Kidney (tissue), 22 donors: ENCODE measurements around the gene TPK1. TPM values are rescaled to one million over a fixed set of nuclear protein-coding genes. Genes with fewer than 3 reads are reported as not detected.

Experiments used
- DNase-seq, 5 donors: peaks; one replicate each; pipeline ENCODE4 v3.0.0-alpha.2; 2013 to 2020
- FAIRE-seq: peaks from 2 replicates; lab custom pipeline; 2012; peaks lifted over from hg19 to GRCh38; lab: Jason Lieb, UNC
- H3K27ac ChIP-seq, 2 donors: one replicate each; pipeline ENCODE4 v1.7.0; 2013; ENCODE audit warnings: low read depth in 2 of 2, low read length in 2 of 2, inconsistent platforms in 1 of 2
- H3K27me3 ChIP-seq: one replicate; pipeline ENCODE4 v1.7.1; 2013; ENCODE audit warnings: low read length, inconsistent platforms; ENCODE audit not compliant: control insufficient read depth, insufficient read depth
- H3K36me3 ChIP-seq, 3 donors: one replicate each; pipeline versions ENCODE4 v1.7.0 to v1.7.1; 2013; ENCODE audit warnings: low read length in 3 of 3, control low read depth in 1 of 3, inconsistent platforms in 1 of 3; ENCODE audit not compliant: insufficient read depth in 3 of 3, control insufficient read depth in 2 of 3
- H3K4me1 ChIP-seq, 3 donors: one replicate each; pipeline versions ENCODE4 v1.7.0 to v1.7.1; 2013; ENCODE audit warnings: low read length in 3 of 3, inconsistent platforms in 1 of 3, low read depth in 1 of 3; ENCODE audit not compliant: control insufficient read depth in 2 of 3, insufficient read depth in 2 of 3
- H3K4me3 ChIP-seq, 3 donors: one replicate each; pipeline versions ENCODE4 v1.7.0 to v1.8.1; 2013; ENCODE audit warnings: low read length in 3 of 3, control low read depth in 1 of 3, inconsistent platforms in 1 of 3
- H3K9ac ChIP-seq, 3 donors: one replicate each; pipeline versions ENCODE4 v1.7.0 to v1.7.1; 2013; ENCODE audit warnings: low read length in 3 of 3, control low read depth in 1 of 3, inconsistent platforms in 1 of 3
- H3K9me3 ChIP-seq, 3 donors: one replicate each; pipeline versions ENCODE4 v1.7.0 to v1.7.1; 2013; ENCODE audit warnings: low read length in 3 of 3, control low read depth in 1 of 3, inconsistent platforms in 1 of 3; ENCODE audit not compliant: control insufficient read depth in 2 of 3, insufficient read depth in 1 of 3
- CTCF ChIP-seq: IDR thresholded peaks from 3 replicates; pipeline ENCODE4 v1.5.1; 2012; ENCODE audit warnings: mild to moderate bottlenecking, moderate library complexity, borderline replicate concordance; ENCODE audit not compliant: insufficient read depth; ENCODE audit errors: extremely low read depth
- intact Hi-C: fragments of 100-400 bp; cut with DNase I; formaldehyde crosslinking; loops from one replicate; pipeline ENCODE4 v1.11.1; 2022
- long read RNA-seq, 10 donors: library from polyadenylated mRNA in 1 of 10; unstranded in 1 of 10; transcript quantifications; one replicate each; pipeline ENCODE4 v2.0.0 and lab custom pipeline, GENCODE V29; 2021 to 2026
- polyA plus RNA-seq: library from polyadenylated mRNA; stranded (reverse); fragments of 350-450 nt; fragmentation: Illumina TruSeq; extraction: RNeasy Lipid Tissue Mini Kit (QIAGEN cat#74804); gene quantifications from one replicate; pipeline ENCODE4 v1.2.3, GENCODE V29; 2014; ENCODE audit warnings: low read depth, low replicate concordance; ENCODE audit not compliant: insufficient read depth
- total RNA-seq: library from RNA; stranded (reverse); fragmentation: NEBNext Ultra II Directional; extraction: Animal tissue kit (Norgen Biotek cat#: 25700); gene quantifications from one replicate; pipeline ENCODE4 v1.2.1, GENCODE V29; 2021
- donor health status: control.
- donor health status: control.
- donor health status: control.
- donor health status: control.
- donor health status: control.
- donor health status: DM: yes; HTN: yes; CAD: no.
- donor health status: Normal renal cell carcinoma (clear cell type).

TPK1 gene
- total RNA-seq (15.5 TPM), polyA plus RNA-seq (5.3 TPM)
- long read RNA-seq, donor 1, partial matches to known transcripts, result 0 of 1 reads
- long read RNA-seq, donor 1, other reads (novel, unspliced or antisense), result 0 of 1 reads
- long read RNA-seq, donor 2, result 0 reads
- long read RNA-seq, donor 3, result 0 reads
- long read RNA-seq, donor 4, result 0 reads
- long read RNA-seq, donor 5, result 0 reads
- long read RNA-seq, donor 6, result 0 reads
- long read RNA-seq, donor 7, partial matches to known transcripts, result 0 of 13 reads
- long read RNA-seq, donor 7, other reads (novel, unspliced or antisense), result 8 of 13 reads
- long read RNA-seq, donor 8, partial matches to known transcripts, result 0 of 1 reads
- long read RNA-seq, donor 8, other reads (novel, unspliced or antisense), result 0 of 1 reads
- long read RNA-seq, donor 9, partial matches to known transcripts, result 0 of 1 reads
- long read RNA-seq, donor 9, other reads (novel, unspliced or antisense), result 0 of 1 reads
- long read RNA-seq, donor 10, partial matches to known transcripts, result 0 of 1 reads
- long read RNA-seq, donor 10, other reads (novel, unspliced or antisense), result 0 of 1 reads

GRCh38 chr7:144835652-144836544, at the start of gene TPK1:
Gene TPK1, minus strand, starts transcription at chr7:144836053. Its CDS starts 451 bp downstream, at chr7:144835602.
- TF ChIP-seq CTCF, result no peak
- no peaks in the 10 kb centered on the region for H3K27me3 ChIP-seq
- H3K4me1 ChIP-seq, result peaks cover 0 to 6% (median 0%) of the 10 kb centered on the region in 3 donors
- H3K36me3 ChIP-seq, result no peaks in the 10 kb centered on the region
- peaks cover 0 to 5% (median 0%) of the 10 kb centered on the region in 3 donors for H3K9me3 ChIP-seq
- intact Hi-C loops, result no loop called here
- peak within 1 kb of the TSS; percentile 90 to 96 for H3K27ac ChIP-seq
- DNase-seq (peak; percentile 93 to 97 (median 96)), FAIRE-seq (no peak)
- peak within 1 kb of the TSS; percentile 91 to 96 (median 93) for H3K9ac ChIP-seq
- H3K4me3 ChIP-seq, result peak within 1 kb of the TSS; percentile 85 to 97 (median 95)

GRCh38 chr7:144885478-144885877, 49.6 kb upstream of the TPK1 start:
- Histone ChIP-seq H3K27ac (no peak overlapping the region), H3K27me3 (no peaks in the 10 kb centered on the region), H3K9me3 (no peaks in the 10 kb centered on the region), H3K4me3 (no peak overlapping the region), H3K4me1 (no peaks in the 10 kb centered on the region), H3K36me3 (no peaks in the 10 kb centered on the region), H3K9ac (no peak overlapping the region)
- TF ChIP-seq CTCF, result no peak
- intact Hi-C loops, result no loop called here
- FAIRE-seq, result no peak
- no peak for DNase-seq

DNA sequence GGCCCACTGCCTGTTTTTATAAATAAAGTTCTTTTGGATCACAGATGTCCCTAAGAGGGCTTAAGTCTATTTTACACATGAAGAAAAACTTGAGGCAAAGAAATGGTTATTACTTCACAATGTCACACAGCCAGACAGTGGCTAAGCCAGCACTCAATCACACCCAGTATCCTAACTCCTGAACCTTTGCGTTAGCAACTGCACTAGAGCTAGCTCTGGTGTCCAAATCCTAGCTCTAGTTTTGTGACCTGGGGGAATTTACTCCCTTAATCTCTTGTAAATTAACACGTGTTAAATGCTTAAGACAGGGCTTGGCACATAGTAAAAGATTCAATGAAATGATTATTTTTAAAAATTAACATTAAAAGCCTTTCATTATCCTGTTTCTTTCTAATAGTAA, 49.0 kb upstream of the TPK1 start:
- Histone ChIP-seq H3K27ac (no peak overlapping the region), H3K9me3 (no peaks in the 10 kb centered on the region), H3K36me3 (no peaks in the 10 kb centered on the region), H3K4me1 (no peaks in the 10 kb centered on the region), H3K27me3 (no peaks in the 10 kb centered on the region), H3K4me3 (no peak overlapping the region), H3K9ac (no peak overlapping the region)
- no peak for TF ChIP-seq CTCF
- intact Hi-C loops, result no loop called here
- no peak for DNase-seq
- FAIRE-seq, result no peak
